PFSK-1 (cell line): ENCODE results near the gene AUTS2.

Experiments used
- FOXP2 ChIP-seq: optimal IDR thresholded peaks from 2 replicates; pipeline ENCODE3; 2011; ENCODE audit warnings: borderline replicate concordance, control low read depth, inconsistent platforms; ENCODE audit not compliant: insufficient read depth; ENCODE audit errors: extremely low read length, extremely low read depth
- POLR2AphosphoS5 ChIP-seq: IDR thresholded peaks from 2 replicates; pipeline ENCODE4 v1.6.1; 2012; ENCODE audit warnings: low read depth, mild to moderate bottlenecking, control low read depth, low read length, moderate library complexity
- REST ChIP-seq, 2 experiments: IDR thresholded peaks; 2 replicates each; pipeline versions ENCODE4 v1.6.1 to v1.8.0; 2011 to 2012; ENCODE audit warnings: low read depth in 2 of 2, low read length in 2 of 2, control low read depth in 1 of 2, inconsistent platforms in 1 of 2, mild to moderate bottlenecking in 1 of 2, moderate library complexity in 1 of 2; ENCODE audit not compliant: insufficient read depth in 1 of 2
- SIN3A ChIP-seq: IDR thresholded peaks from 2 replicates; pipeline ENCODE4 v1.6.1; 2012; ENCODE audit warnings: mild to moderate bottlenecking, low read length, moderate library complexity, borderline replicate concordance; ENCODE audit not compliant: insufficient read depth
- TAF1 ChIP-seq: IDR thresholded peaks from 2 replicates; pipeline ENCODE4 v1.6.1; 2012; ENCODE audit warnings: low read length, control low read depth, borderline replicate concordance; ENCODE audit not compliant: insufficient read depth

The AUTS2 gene

GRCh38 chr7:70589010-70589409 is 990.7 kb downstream of the AUTS2 start:
- TF ChIP-seq FOXP2: no peak
- TF ChIP-seq REST (IDR thresholded peaks at IDR 0.05; ENCODE audit: insufficient read depth in 1 of 2, low read depth in 2 of 2, low read length in 2 of 2): no peak
- no peak for TF ChIP-seq TAF1
- TF ChIP-seq POLR2AphosphoS5: no peak
- no peak for TF ChIP-seq SIN3A

GRCh38 chr7:70589590-70589989 is 991.3 kb downstream of the AUTS2 start:
- TF ChIP-seq POLR2AphosphoS5 (no peak), SIN3A (no peak), TAF1 (no peak), FOXP2 (no peak), REST (IDR thresholded peaks at IDR 0.05; ENCODE audit: insufficient read depth in 1 of 2, low read depth in 2 of 2, low read length in 2 of 2) (no peak)

- no peak for TF ChIP-seq REST (IDR thresholded peaks at IDR 0.05; ENCODE audit: insufficient read depth in 1 of 2, low read depth in 2 of 2, low read length in 2 of 2)
- no peak for TF ChIP-seq FOXP2
- TF ChIP-seq TAF1: no peak
- TF ChIP-seq SIN3A: no peak
- TF ChIP-seq POLR2AphosphoS5: no peak
Observed at GRCh38 chr7:70590126-70590854, 992.0 kb downstream of the AUTS2 start.

GRCh38 chr7:70591643-70592042 is 993.4 kb downstream of the AUTS2 start:
- TF ChIP-seq REST (IDR thresholded peaks at IDR 0.05; ENCODE audit: insufficient read depth in 1 of 2, low read depth in 2 of 2, low read length in 2 of 2) (no peak), POLR2AphosphoS5 (no peak), SIN3A (no peak), FOXP2 (no peak), TAF1 (no peak)
